ENCODE measurements around the gene CAMTA1.

- no peak for TF ChIP-seq POLR2A (IDR thresholded peaks at IDR 0.05)
- no peak for TF ChIP-seq CTCF (IDR thresholded peaks at IDR 0.05)
- no peak for TF ChIP-seq POLR2AphosphoS5 (IDR thresholded peaks at IDR 0.05)
- no peak for TF ChIP-seq EP300 (IDR thresholded peaks at IDR 0.05)
These were observed 101.3 kb downstream of the CAMTA1 start for GRCh38 chr1:6886523-6886922.

Data from upper lobe of left lung (tissue), 4 donors.